ENCODE data around the gene STXBP6. TPM values are rescaled to one million over a fixed set of nuclear protein-coding genes. Genes with fewer than 3 reads are reported as not detected.

STXBP6 gene
- total RNA-seq, 4 donors from 2014 or later, result 4.4 to 19.9 (median 8.2) TPM

- DNase-seq (ENCODE audit: low spot score) (no peak), ATAC-seq (ENCODE audit: low FRiP score) (no peak)
- TF ChIP-seq, protein P1, sequence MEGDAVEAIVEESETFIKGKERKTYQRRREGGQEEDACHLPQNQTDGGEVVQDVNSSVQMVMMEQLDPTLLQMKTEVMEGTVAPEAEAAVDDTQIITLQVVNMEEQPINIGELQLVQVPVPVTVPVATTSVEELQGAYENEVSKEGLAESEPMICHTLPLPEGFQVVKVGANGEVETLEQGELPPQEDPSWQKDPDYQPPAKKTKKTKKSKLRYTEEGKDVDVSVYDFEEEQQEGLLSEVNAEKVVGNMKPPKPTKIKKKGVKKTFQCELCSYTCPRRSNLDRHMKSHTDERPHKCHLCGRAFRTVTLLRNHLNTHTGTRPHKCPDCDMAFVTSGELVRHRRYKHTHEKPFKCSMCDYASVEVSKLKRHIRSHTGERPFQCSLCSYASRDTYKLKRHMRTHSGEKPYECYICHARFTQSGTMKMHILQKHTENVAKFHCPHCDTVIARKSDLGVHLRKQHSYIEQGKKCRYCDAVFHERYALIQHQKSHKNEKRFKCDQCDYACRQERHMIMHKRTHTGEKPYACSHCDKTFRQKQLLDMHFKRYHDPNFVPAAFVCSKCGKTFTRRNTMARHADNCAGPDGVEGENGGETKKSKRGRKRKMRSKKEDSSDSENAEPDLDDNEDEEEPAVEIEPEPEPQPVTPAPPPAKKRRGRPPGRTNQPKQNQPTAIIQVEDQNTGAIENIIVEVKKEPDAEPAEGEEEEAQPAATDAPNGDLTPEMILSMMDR (IDR thresholded peaks at IDR 0.05), result no peak
These were observed 191.3 kb downstream of the STXBP6 start for GRCh38 chr14:24858684-24859083.

DNA sequence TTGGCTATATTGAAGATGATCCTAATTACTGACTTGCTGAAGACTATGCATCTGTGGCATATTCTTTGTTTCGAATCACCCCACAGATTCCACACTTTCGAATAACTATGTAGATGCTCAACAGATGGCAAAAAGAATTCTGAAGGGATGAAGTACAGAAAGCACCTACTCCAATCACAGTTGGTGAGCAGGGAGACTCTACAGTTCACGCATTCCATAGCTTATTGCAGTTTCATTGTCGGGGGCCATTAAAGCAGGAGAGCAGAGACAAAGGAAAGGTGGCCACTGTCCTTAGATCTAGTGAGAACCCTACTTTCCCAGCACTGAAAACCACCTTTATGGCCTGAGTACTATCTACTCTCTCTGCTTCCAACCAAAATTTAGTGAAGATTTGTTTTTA, 191.9 kb downstream of the STXBP6 start:
- TF ChIP-seq, protein P1 (IDR thresholded peaks at IDR 0.05), result no peak
- no peak for DNase-seq (ENCODE audit: low spot score)
- no peak for ATAC-seq (ENCODE audit: low FRiP score)

DNA sequence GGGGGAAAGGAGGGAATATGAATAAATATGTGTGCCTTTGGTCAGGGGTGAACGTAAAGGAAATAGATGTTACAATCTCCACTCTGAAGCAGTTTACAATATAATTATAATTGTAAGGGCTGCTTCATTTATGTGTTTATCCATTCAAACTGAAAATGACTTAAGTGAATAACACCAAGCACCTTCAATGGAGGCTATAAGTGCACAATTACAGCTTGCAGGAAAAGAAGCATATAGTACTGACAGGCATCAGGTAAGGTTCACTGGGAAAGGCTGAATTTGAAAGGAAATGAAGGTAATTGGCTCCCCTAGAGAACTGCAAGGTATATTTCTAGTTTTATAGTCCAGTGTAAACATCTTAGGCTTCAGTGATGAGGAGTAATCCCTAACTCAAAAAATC, 192.7 kb downstream of the STXBP6 start:
- DNase-seq (ENCODE audit: low spot score) (no peak), ATAC-seq (ENCODE audit: low FRiP score) (no peak)
- TF ChIP-seq, protein P1 (IDR thresholded peaks at IDR 0.05), result no peak

GRCh38 chr14:24853446-24853845, 196.5 kb downstream of the STXBP6 start:
- TF ChIP-seq, protein P1 (IDR thresholded peaks at IDR 0.05), result no peak
- DNase-seq (ENCODE audit: low spot score) (no peak), ATAC-seq (ENCODE audit: low FRiP score) (no peak)

DNA sequence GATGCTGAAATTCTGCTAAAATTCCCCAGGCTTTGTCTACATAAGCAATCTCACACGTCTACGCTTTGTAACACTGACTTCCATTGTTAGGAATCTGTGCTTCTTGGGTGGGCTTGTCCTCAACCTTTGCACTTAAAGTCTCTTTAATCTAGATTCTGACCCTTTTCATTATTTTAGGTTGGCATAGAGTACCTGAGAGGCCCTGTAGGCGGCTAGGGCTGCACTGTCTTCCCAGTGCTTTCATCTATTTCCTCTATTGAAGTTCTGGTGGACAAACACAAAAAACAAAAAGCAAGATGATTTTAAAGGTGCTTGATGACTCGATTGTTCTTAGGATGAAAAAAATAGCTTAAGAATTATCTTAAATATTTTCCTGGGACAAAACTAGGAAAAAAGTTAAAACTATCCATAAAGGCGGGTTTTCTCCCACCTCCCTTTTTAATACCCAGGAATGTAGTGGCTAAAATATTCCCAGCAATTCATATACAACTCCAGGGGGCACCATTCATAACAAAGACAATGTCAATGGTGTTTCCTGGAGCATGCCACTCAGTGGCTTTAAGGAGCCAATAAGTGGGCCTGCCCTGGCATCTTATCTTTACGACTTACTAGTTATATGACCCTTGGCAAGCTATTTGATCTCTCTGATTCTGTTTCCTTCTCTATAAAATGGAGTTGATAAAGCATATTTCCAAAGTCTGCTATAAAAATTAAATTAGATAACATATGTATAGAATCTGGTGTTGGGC, 197.5 kb downstream of the STXBP6 start:
- DNase-seq (ENCODE audit: low spot score) (no peak), ATAC-seq (ENCODE audit: low FRiP score) (no peak)
- TF ChIP-seq, protein P1 (IDR thresholded peaks at IDR 0.05), result no peak

DNA sequence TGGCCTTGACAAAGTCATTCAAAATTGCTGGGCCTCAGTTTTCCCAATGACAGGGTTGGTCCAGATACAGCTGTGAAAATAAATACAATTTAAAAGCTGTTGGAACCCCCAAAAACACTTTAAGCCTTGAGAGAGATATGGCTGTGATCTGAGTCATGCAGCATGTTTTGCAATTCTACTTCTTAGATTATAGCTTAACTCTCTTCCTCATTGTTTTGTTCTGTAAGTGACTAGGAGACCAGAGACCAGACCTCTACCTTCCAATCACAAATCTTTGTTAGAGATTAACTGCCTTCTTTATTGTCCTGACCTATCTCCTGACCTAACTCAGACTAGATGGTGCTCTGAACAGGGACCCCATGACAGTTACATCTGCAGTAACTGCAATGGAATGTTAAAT, 198.1 kb downstream of the STXBP6 start:
- no peak for ATAC-seq (ENCODE audit: low FRiP score)
- DNase-seq (ENCODE audit: low spot score), result no peak
- TF ChIP-seq, protein P1 (IDR thresholded peaks at IDR 0.05), result no peak

DNA sequence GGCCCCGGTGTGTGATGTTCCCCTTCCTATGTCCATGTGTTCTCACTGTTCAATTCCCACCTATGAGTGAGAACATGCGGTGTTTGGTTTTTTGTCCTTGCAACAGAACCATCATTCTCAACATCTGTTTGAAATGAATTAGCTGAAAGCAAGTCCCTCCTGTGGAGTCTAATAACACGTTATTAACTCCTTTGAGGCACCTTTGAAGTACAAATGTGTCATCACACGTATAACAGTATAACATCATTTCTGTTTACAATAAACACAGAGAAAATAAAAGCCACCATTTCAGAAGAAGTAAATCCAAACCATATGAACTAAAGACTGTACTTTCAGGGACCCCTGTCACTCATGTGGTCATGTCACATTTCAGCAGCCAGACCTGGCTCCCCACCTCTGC, 198.5 kb downstream of the STXBP6 start:
- no peak for DNase-seq (ENCODE audit: low spot score)
- ATAC-seq (ENCODE audit: low FRiP score), result no peak
- TF ChIP-seq, protein P1 (IDR thresholded peaks at IDR 0.05), result no peak
